Stimulated activated naive CD8-positive, alpha-beta T cell treated with anti-CD3 and anti-CD28 coated beads, Interleukin-15, amount 100 ng/mL, for 72 hours (primary cell): ENCODE measurements around the gene UGGT2.

Experiments used
- ATAC-seq: fragments of 150-1000 bp; cut with Tn5 transposase; 2 replicates; pipeline ENCODE4 v1.10.0; 2021; ENCODE audit warnings: mild to moderate bottlenecking, moderate library complexity
- DNase-seq, 2 donors: peaks; one replicate each; pipeline ENCODE4 v3.0.0; 2021 to 2022
- H3K27ac Mint-ChIP-seq, 2 donors: one replicate each; pipeline ENCODE4 v1.8.0; 2022; ENCODE audit warnings: mild to moderate bottlenecking in 2 of 2, mixed read lengths in 2 of 2, moderate library complexity in 2 of 2
- H3K27me3 Mint-ChIP-seq: one replicate; pipeline ENCODE4 v1.8.0; 2022; ENCODE audit warnings: mixed read lengths
- H3K4me1 Mint-ChIP-seq: one replicate; pipeline ENCODE4 v1.8.0; 2022; ENCODE audit warnings: mild to moderate bottlenecking, mixed read lengths
- H3K4me3 Mint-ChIP-seq, 2 donors: one replicate each; pipeline ENCODE4 v1.8.0; 2022; ENCODE audit warnings: mild to moderate bottlenecking in 2 of 2, mixed read lengths in 2 of 2, moderate library complexity in 1 of 2
- H3K9me3 Mint-ChIP-seq, 2 donors: one replicate each; pipeline ENCODE4 v1.8.0; 2022; ENCODE audit warnings: mixed read lengths in 2 of 2

The UGGT2 gene

GRCh38 chr13:96053003-96053703 is at the start of gene UGGT2:
TSS of gene UGGT2 (minus strand) at chr13:96053401. CDS start at chr13:96053312, 89 bp downstream.
- Mint-ChIP-seq H3K27me3 (peaks cover 45% of the 10 kb centered on the region), H3K4me1 (peaks cover 6% of the 10 kb centered on the region), H3K4me3 (peak within 1 kb of the TSS; percentile 76 to 78), H3K27ac (no peak within 1 kb of the TSS), H3K9me3 (peaks cover 0 to 6% of the 10 kb centered on the region in 2 donors)
- peak; percentile 52 for ATAC-seq
- peak; percentile 5 to 13 for DNase-seq

GRCh38 chr13:96100457-96101220 is 47.4 kb upstream of the UGGT2 start:
- H3K27ac Mint-ChIP-seq, result no peak overlapping the region
- ATAC-seq, result no peak
- DNase-seq, result no peak
- H3K4me1 Mint-ChIP-seq, result no peaks in the 10 kb centered on the region
- peaks cover 9% of the 10 kb centered on the region for H3K27me3 Mint-ChIP-seq
- no peaks in the 10 kb centered on the region for H3K9me3 Mint-ChIP-seq
- H3K4me3 Mint-ChIP-seq, result no peak overlapping the region

GRCh38 chr13:96093296-96094006 is 40.2 kb upstream of the UGGT2 start:
- Mint-ChIP-seq H3K27me3 (peaks cover 70% of the 10 kb centered on the region), H3K9me3 (no peaks in the 10 kb centered on the region), H3K4me1 (no peaks in the 10 kb centered on the region), H3K4me3 (no peak overlapping the region), H3K27ac (no peak overlapping the region)
- no peak for ATAC-seq
- no peak for DNase-seq

- ATAC-seq, result no peak
- peak overlapping the region in 1 of 2 donors; percentile 42 for H3K4me3 Mint-ChIP-seq
- no peak overlapping the region for H3K27ac Mint-ChIP-seq
- peaks cover 76% of the 10 kb centered on the region for H3K27me3 Mint-ChIP-seq
- H3K4me1 Mint-ChIP-seq, result no peaks in the 10 kb centered on the region
- no peaks in the 10 kb centered on the region for H3K9me3 Mint-ChIP-seq
- DNase-seq, result no peak
These were observed 38.2 kb upstream of the UGGT2 start for GRCh38 chr13:96091164-96092117.

GRCh38 chr13:96090240-96091101 is 37.3 kb upstream of the UGGT2 start:
- no peak overlapping the region for H3K4me3 Mint-ChIP-seq
- no peaks in the 10 kb centered on the region for H3K9me3 Mint-ChIP-seq
- H3K4me1 Mint-ChIP-seq, result no peaks in the 10 kb centered on the region
- H3K27ac Mint-ChIP-seq, result no peak overlapping the region
- DNase-seq (no peak), ATAC-seq (peak; percentile 42)
- peaks cover 73% of the 10 kb centered on the region for H3K27me3 Mint-ChIP-seq

- Mint-ChIP-seq H3K4me3 (peak within 1 kb of the TSS in 1 of 2 donors; percentile 25), H3K9me3 (no peaks in the 10 kb centered on the region), H3K27ac (no peak within 1 kb of the TSS), H3K27me3 (peaks cover 70% of the 10 kb centered on the region), H3K4me1 (no peaks in the 10 kb centered on the region)
- ATAC-seq, result peak; percentile 37
- no peak for DNase-seq
These were observed 36.6 kb upstream of the UGGT2 start, which contains the start of gene HS6ST3 for GRCh38 chr13:96089749-96090239. TSS of gene HS6ST3 (plus strand) at chr13:96090107.

- Mint-ChIP-seq H3K4me3 (no peak overlapping the region), H3K27me3 (peaks cover 63% of the 10 kb centered on the region), H3K9me3 (no peaks in the 10 kb centered on the region), H3K4me1 (no peaks in the 10 kb centered on the region), H3K27ac (no peak overlapping the region)
- ATAC-seq, result no peak
- no peak for DNase-seq
These were observed 35.9 kb upstream of the UGGT2 start for GRCh38 chr13:96089139-96089538.

- DNase-seq, result no peak
- no peak overlapping the region for H3K4me3 Mint-ChIP-seq
- no peaks in the 10 kb centered on the region for H3K9me3 Mint-ChIP-seq
- ATAC-seq, result no peak
- H3K27me3 Mint-ChIP-seq, result peaks cover 39% of the 10 kb centered on the region
- H3K4me1 Mint-ChIP-seq, result no peaks in the 10 kb centered on the region
- no peak overlapping the region for H3K27ac Mint-ChIP-seq
These were observed 33.5 kb upstream of the UGGT2 start for GRCh38 chr13:96086736-96087135.

- Mint-ChIP-seq H3K4me3 (no peak overlapping the region), H3K27me3 (peaks cover 9% of the 10 kb centered on the region)
- no peak for ATAC-seq
These were observed 29.4 kb upstream of the UGGT2 start for GRCh38 chr13:96082640-96083039.

GRCh38 chr13:96081888-96082287 is 28.7 kb upstream of the UGGT2 start:
- peaks cover 2% of the 10 kb centered on the region for H3K27me3 Mint-ChIP-seq
- peaks cover 9% of the 10 kb centered on the region in 2 donors for H3K9me3 Mint-ChIP-seq
- DNase-seq (no peak), ATAC-seq (no peak)
- H3K27ac Mint-ChIP-seq, result no peak overlapping the region
- no peak overlapping the region for H3K4me3 Mint-ChIP-seq
- no peaks in the 10 kb centered on the region for H3K4me1 Mint-ChIP-seq

More at GRCh38 chr13:96082640-96083039, 29.4 kb upstream of the UGGT2 start:
- no peaks in the 10 kb centered on the region for H3K4me1 Mint-ChIP-seq
- peaks cover 9% of the 10 kb centered on the region in 2 donors for H3K9me3 Mint-ChIP-seq
- no peak overlapping the region for H3K27ac Mint-ChIP-seq
- DNase-seq, result no peak

- Mint-ChIP-seq H3K27me3 (no peaks in the 10 kb centered on the region), H3K4me1 (no peaks in the 10 kb centered on the region), H3K4me3 (no peak overlapping the region), H3K9me3 (peaks cover 9% of the 10 kb centered on the region in 2 donors), H3K27ac (no peak overlapping the region)
- ATAC-seq (no peak), DNase-seq (no peak)
These were observed 27.5 kb upstream of the UGGT2 start for GRCh38 chr13:96080676-96081075.

- Mint-ChIP-seq H3K4me3 (no peak overlapping the region), H3K27ac (no peak overlapping the region), H3K9me3 (peaks cover 8% of the 10 kb centered on the region in 2 donors), H3K27me3 (no peaks in the 10 kb centered on the region), H3K4me1 (no peaks in the 10 kb centered on the region)
- no peak for DNase-seq
- ATAC-seq, result no peak
These were observed 22.8 kb upstream of the UGGT2 start for GRCh38 chr13:96075953-96076543.

GRCh38 chr13:96072392-96072791 is 19.2 kb upstream of the UGGT2 start:
- no peak for DNase-seq
- Mint-ChIP-seq H3K27ac (no peak overlapping the region), H3K9me3 (peaks cover 6 to 8% of the 10 kb centered on the region in 2 donors), H3K4me3 (no peak overlapping the region), H3K4me1 (no peaks in the 10 kb centered on the region), H3K27me3 (no peaks in the 10 kb centered on the region)
- ATAC-seq, result no peak

- Mint-ChIP-seq H3K4me1 (no peaks in the 10 kb centered on the region), H3K4me3 (no peak overlapping the region), H3K9me3 (peaks cover 6 to 8% of the 10 kb centered on the region in 2 donors), H3K27ac (no peak overlapping the region), H3K27me3 (no peaks in the 10 kb centered on the region)
- DNase-seq (no peak), ATAC-seq (no peak)
These were observed 18.3 kb upstream of the UGGT2 start for GRCh38 chr13:96071504-96071903.
